HCT116 (cell line): ENCODE measurements around the gene LY6G6D. TPM values are rescaled to one million over a fixed set of nuclear protein-coding genes. Genes with fewer than 3 reads are reported as not detected.

ENCODE experiments used
- ATAC-seq: fragments of 200-7000 bp; cut with Tn5 transposase; 2 replicates; pipeline ENCODE4 v1.9.1; 2020; ENCODE audit warnings: mild to moderate bottlenecking, moderate library complexity
- BruUV-seq: library from RNA; stranded (reverse); fragments of 400-500 nt; replicated peaks from 2 replicates; lab custom pipeline; 2021; lab: Mats Ljungman, UMichigan
- CTCF ChIA-PET: fragments of 300-600 bp; sonication (Branson Sonifier 250); formaldehyde crosslinking; loops from one replicate; lab custom pipeline; 2021; ENCODE audit warnings: antibody characterized with exemption; lab: Charles Lee
- POLR2A ChIA-PET: fragments of 300-600, 350-600 bp; sonication (Branson Sonifier 250); formaldehyde crosslinking; loops from one replicate; lab custom pipeline; 2021; ENCODE audit warnings: antibody characterized with exemption; lab: Charles Lee
- RAD21 ChIA-PET, 2 experiments: fragments of 300-600 bp; sonication (Branson Sonifier 250); formaldehyde crosslinking; loops; one replicate each; lab custom pipeline; 2023; ENCODE audit warnings: low total read pairs in 2 of 2; ENCODE audit not compliant: uncharacterized antibody in 2 of 2, unreplicated experiment in 2 of 2, low non-redundant PET in 1 of 2; lab: Charles Lee
- DNase-seq: peaks from one replicate; pipeline ENCODE4 v3.0.0-alpha.2; 2010; ENCODE audit warnings: low read depth, low spot score
- H2AFZ ChIP-seq: fragments of 200-600 bp; shearing (Covaris generic), sonication (generic); 2 replicates; pipeline ENCODE4 v1.6.1; 2017; ENCODE audit warnings: low read depth, mixed run types, mixed read lengths, antibody characterized with exemption, low read length; ENCODE audit not compliant: poor library complexity, severe bottlenecking
- H3K27ac ChIP-seq: 2 replicates; pipeline ENCODE4 v1.5.1; 2012; ENCODE audit warnings: low read depth, low read length
- H3K27me3 ChIP-seq: fragments of 200-600 bp; sonication (generic); 2 replicates; pipeline ENCODE4 v1.6.1; 2016; ENCODE audit warnings: mixed run types, low read length, mixed read lengths; ENCODE audit not compliant: insufficient read depth
- H3K36me3 ChIP-seq, 2 experiments: fragments of 200-500 bp in 1 of 2; fragments of 200-600 bp in 1 of 2; sonication (Bioruptor generic) in 1 of 2; sonication (generic) in 1 of 2; 2 replicates each; pipeline versions ENCODE4 v1.5.1 to v1.6.1; 2014 to 2016; ENCODE audit warnings: low read length in 2 of 2, inconsistent platforms in 1 of 2, mixed read lengths in 1 of 2, mixed run types in 1 of 2; ENCODE audit not compliant: insufficient read depth in 2 of 2, control insufficient read depth in 1 of 2
- H3K4me1 ChIP-seq, 2 experiments: fragments of 200-600 bp in 1 of 2; sonication (generic) in 1 of 2; 2 replicates each; pipeline versions ENCODE4 v1.5.1 to v1.6.1; 2012 to 2017; ENCODE audit warnings: low read length in 2 of 2, inconsistent platforms in 1 of 2, mild to moderate bottlenecking in 1 of 2, mixed read lengths in 1 of 2, mixed run types in 1 of 2, moderate library complexity in 1 of 2; ENCODE audit not compliant: insufficient read depth in 2 of 2, control insufficient read depth in 1 of 2
- H3K4me2 ChIP-seq: fragments of 200-600 bp; sonication (generic); 2 replicates; pipeline ENCODE4 v1.6.1; 2017; ENCODE audit warnings: mixed run types, low read length, mixed read lengths
- H3K4me3 ChIP-seq, 2 experiments: fragments of 200-600 bp in 1 of 2; sonication (generic) in 1 of 2; replicated peaks in 1 of 2; 2 replicates each; pipeline ENCODE4 v1.5.1; 2011 to 2016; ENCODE audit warnings: low read length in 2 of 2, control low read depth in 1 of 2, low read depth in 1 of 2, mild to moderate bottlenecking in 1 of 2, mixed read lengths in 1 of 2, mixed run types in 1 of 2
- H3K79me2 ChIP-seq: fragments of 200-600 bp; sonication (generic); 2 replicates; pipeline ENCODE4 v1.6.1; 2017; ENCODE audit warnings: mild to moderate bottlenecking, mixed run types, low read length, moderate library complexity, mixed read lengths; ENCODE audit not compliant: insufficient read depth
- H3K9ac ChIP-seq: fragments of 200-600 bp; sonication (generic); 2 replicates; pipeline ENCODE4 v1.6.1; 2016; ENCODE audit warnings: low read length, mixed read lengths
- H3K9me2 ChIP-seq: fragments of 200-600 bp; sonication (generic), shearing (Covaris generic); 2 replicates; pipeline ENCODE4 v1.6.1; 2017; ENCODE audit warnings: mixed run types, mild to moderate bottlenecking, moderate library complexity; ENCODE audit not compliant: insufficient read depth
- H3K9me3 ChIP-seq, 2 experiments: fragments of 200-500 bp in 1 of 2; fragments of 200-600 bp in 1 of 2; sonication (Bioruptor generic) in 1 of 2; sonication (generic) in 1 of 2; 2 replicates each; pipeline ENCODE4 v1.6.1; 2014 to 2017; ENCODE audit warnings: low read length in 2 of 2, mixed read lengths in 2 of 2, inconsistent platforms in 1 of 2, low read depth in 1 of 2, mild to moderate bottlenecking in 1 of 2, mixed run types in 1 of 2, moderate library complexity in 1 of 2; ENCODE audit not compliant: control insufficient read depth in 1 of 2, insufficient read depth in 1 of 2
- H4K20me1 ChIP-seq: fragments of 200-600 bp; sonication (generic), shearing (Covaris generic); 2 replicates; pipeline ENCODE4 v1.6.1; 2017; ENCODE audit warnings: mixed run types, mild to moderate bottlenecking, moderate library complexity; ENCODE audit not compliant: insufficient read depth
- CBX3 ChIP-seq: IDR thresholded peaks from 2 replicates; pipeline ENCODE4 v1.6.1; 2012; ENCODE audit warnings: low read depth
- CEBPB ChIP-seq: IDR thresholded peaks from 2 replicates; pipeline ENCODE4 v1.6.1; 2012; ENCODE audit warnings: low read depth
- FOSL1 ChIP-seq: IDR thresholded peaks from 2 replicates; pipeline ENCODE4 v1.6.1; 2012; ENCODE audit warnings: low read depth
- JUND ChIP-seq: IDR thresholded peaks from 2 replicates; pipeline ENCODE4 v1.6.1; 2012
- POLR2A ChIP-seq: IDR thresholded peaks from 2 replicates; pipeline ENCODE4 v1.7.0; 2011; ENCODE audit warnings: borderline replicate concordance; ENCODE audit not compliant: insufficient read depth, insufficient read length; ENCODE audit errors: extremely low read depth
- SIN3A ChIP-seq: IDR thresholded peaks from 2 replicates; pipeline ENCODE4 v1.6.1; 2012; ENCODE audit warnings: low read depth
- TCF7L2 ChIP-seq: IDR thresholded peaks from 2 replicates; pipeline ENCODE4 v1.7.0; 2011; ENCODE audit warnings: borderline replicate concordance, inconsistent platforms; ENCODE audit not compliant: insufficient read depth, insufficient read length; ENCODE audit errors: extremely low read depth
- YY1 ChIP-seq: IDR thresholded peaks from 2 replicates; pipeline ENCODE4 v1.6.1; 2011; ENCODE audit warnings: low read length, low read depth, moderate library complexity, mild to moderate bottlenecking; ENCODE audit not compliant: insufficient replicate concordance; ENCODE audit errors: extremely low read depth
- ZFX ChIP-seq: fragments of 450-650 bp; IDR thresholded peaks from 2 replicates; pipeline ENCODE4 v1.6.1; 2017
- intact Hi-C: fragments of 100-400 bp; cut with micrococcal nuclease; formaldehyde crosslinking; loops from 2 replicates; pipeline ENCODE4 v1.10.0; 2022
- total RNA-seq: library from RNA; stranded (reverse); gene quantifications from one replicate; pipeline ENCODE4 v1.2.1, GENCODE V29; 2021; ENCODE audit not compliant: unreplicated experiment
- TF ChIP-seq, protein P1 (sequence below), 3 experiments: fragments of 200-600 bp in 1 of 3; sonication (generic) in 1 of 3; IDR thresholded peaks in 2 of 3; conservative IDR thresholded peaks in 1 of 3; 2 replicates each; pipeline ENCODE4 v1.5.1; 2012 to 2017; ENCODE audit warnings: low read depth in 2 of 3, low read length in 2 of 3, antibody characterized with exemption in 1 of 3, borderline replicate concordance in 1 of 3, control low read depth in 1 of 3, mild to moderate bottlenecking in 1 of 3, mixed read lengths in 1 of 3, mixed run types in 1 of 3, moderate library complexity in 1 of 3; ENCODE audit not compliant: insufficient read depth in 1 of 3
- TF ChIP-seq, protein P2 (sequence below): IDR thresholded peaks from 2 replicates; pipeline ENCODE4 v1.6.1; 2012; ENCODE audit warnings: low read depth
- TF ChIP-seq, protein P3 (sequence below): IDR thresholded peaks from 2 replicates; pipeline ENCODE4 v1.6.1; 2012

LY6G6D gene
- total RNA-seq, 1 experiment from 2014 or later = not detected

DNA sequence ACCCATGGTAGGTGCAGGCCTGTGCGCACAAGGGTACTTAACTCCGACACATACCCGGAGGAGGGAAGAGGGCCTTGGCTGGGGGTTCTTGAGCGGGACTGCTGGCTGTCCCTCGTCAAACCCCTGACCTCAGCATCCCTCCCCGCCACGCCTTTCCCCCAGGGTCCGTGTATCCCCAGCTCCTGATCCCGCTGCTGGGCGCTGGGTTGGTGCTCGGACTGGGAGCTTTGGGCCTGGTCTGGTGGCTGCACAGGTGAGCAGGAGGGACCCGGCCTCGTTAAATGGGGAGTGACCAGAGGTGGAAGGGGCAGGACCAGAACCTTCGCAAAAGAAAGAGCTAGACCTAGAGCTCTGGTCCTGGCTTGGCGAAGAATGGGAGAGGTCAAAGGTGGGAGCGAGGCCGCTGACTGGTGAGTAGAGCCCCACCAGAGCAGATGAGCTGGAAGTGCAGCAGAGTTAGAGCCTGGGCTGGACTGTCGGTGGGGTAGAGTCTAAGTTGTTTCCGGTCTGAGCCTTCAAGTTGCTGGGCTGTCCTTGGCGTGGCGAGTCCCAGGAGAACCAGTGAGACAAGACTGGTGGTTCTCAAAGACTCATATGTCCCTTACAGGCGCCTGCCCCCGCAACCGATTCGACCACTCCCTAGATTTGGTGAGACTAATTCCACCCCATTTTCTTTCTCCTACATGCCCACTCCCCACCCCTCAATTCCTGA lies 9.0 kb downstream of the LY6G6D start:
- no peak overlapping the region for H3K4me3 ChIP-seq
- ATAC-seq (no peak), DNase-seq (no peak)
- no peak overlapping the region for H3K4me2 ChIP-seq
- H3K36me3 ChIP-seq = 0 out of 4 replicates have a peak, but pooled peaks cover 0 to 3% of the 10 kb centered on the region in 2 experiments
- H3K79me2 ChIP-seq = no peaks in the 10 kb centered on the region
- H3K9me3 ChIP-seq = no peaks in the 10 kb centered on the region
- no peak overlapping the region for H2AFZ ChIP-seq
- H3K9ac ChIP-seq = no peak overlapping the region
- POLR2A ChIA-PET = no interaction called here
- CTCF ChIA-PET = no interaction called here
- H3K9me2 ChIP-seq = no peaks in the 10 kb centered on the region
- no peaks in the 10 kb centered on the region for H3K27me3 ChIP-seq
- intact Hi-C loops = no loop called here
- RAD21 ChIA-PET = no interaction called here
- H3K27ac ChIP-seq = no peak overlapping the region
- peaks cover 10 to 27% of the 10 kb centered on the region in 2 experiments for H3K4me1 ChIP-seq
- TF ChIP-seq FOSL1 (no peak), JUND (no peak), ZFX (no peak), SIN3A (no peak), TCF7L2 (no peak), CEBPB (no peak), YY1 (no peak), POLR2A (no peak), CBX3 (no peak)
- TF ChIP-seq, protein P1, sequence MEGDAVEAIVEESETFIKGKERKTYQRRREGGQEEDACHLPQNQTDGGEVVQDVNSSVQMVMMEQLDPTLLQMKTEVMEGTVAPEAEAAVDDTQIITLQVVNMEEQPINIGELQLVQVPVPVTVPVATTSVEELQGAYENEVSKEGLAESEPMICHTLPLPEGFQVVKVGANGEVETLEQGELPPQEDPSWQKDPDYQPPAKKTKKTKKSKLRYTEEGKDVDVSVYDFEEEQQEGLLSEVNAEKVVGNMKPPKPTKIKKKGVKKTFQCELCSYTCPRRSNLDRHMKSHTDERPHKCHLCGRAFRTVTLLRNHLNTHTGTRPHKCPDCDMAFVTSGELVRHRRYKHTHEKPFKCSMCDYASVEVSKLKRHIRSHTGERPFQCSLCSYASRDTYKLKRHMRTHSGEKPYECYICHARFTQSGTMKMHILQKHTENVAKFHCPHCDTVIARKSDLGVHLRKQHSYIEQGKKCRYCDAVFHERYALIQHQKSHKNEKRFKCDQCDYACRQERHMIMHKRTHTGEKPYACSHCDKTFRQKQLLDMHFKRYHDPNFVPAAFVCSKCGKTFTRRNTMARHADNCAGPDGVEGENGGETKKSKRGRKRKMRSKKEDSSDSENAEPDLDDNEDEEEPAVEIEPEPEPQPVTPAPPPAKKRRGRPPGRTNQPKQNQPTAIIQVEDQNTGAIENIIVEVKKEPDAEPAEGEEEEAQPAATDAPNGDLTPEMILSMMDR (IDR thresholded peaks at IDR 0.05 in 2 of 3, conservative IDR thresholded peaks at IDR 0.05 in 1 of 3; ENCODE audit: borderline replicate concordance in 1 of 3, insufficient read depth in 1 of 3, low read depth in 2 of 3, low read length in 2 of 3) = no peak
- TF ChIP-seq, protein P2, sequence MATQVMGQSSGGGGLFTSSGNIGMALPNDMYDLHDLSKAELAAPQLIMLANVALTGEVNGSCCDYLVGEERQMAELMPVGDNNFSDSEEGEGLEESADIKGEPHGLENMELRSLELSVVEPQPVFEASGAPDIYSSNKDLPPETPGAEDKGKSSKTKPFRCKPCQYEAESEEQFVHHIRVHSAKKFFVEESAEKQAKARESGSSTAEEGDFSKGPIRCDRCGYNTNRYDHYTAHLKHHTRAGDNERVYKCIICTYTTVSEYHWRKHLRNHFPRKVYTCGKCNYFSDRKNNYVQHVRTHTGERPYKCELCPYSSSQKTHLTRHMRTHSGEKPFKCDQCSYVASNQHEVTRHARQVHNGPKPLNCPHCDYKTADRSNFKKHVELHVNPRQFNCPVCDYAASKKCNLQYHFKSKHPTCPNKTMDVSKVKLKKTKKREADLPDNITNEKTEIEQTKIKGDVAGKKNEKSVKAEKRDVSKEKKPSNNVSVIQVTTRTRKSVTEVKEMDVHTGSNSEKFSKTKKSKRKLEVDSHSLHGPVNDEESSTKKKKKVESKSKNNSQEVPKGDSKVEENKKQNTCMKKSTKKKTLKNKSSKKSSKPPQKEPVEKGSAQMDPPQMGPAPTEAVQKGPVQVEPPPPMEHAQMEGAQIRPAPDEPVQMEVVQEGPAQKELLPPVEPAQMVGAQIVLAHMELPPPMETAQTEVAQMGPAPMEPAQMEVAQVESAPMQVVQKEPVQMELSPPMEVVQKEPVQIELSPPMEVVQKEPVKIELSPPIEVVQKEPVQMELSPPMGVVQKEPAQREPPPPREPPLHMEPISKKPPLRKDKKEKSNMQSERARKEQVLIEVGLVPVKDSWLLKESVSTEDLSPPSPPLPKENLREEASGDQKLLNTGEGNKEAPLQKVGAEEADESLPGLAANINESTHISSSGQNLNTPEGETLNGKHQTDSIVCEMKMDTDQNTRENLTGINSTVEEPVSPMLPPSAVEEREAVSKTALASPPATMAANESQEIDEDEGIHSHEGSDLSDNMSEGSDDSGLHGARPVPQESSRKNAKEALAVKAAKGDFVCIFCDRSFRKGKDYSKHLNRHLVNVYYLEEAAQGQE = no peak
- TF ChIP-seq, protein P3, sequence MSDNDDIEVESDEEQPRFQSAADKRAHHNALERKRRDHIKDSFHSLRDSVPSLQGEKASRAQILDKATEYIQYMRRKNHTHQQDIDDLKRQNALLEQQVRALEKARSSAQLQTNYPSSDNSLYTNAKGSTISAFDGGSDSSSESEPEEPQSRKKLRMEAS = no peak
- no TSS peak for BruUV-seq
- no peaks in the 10 kb centered on the region for H4K20me1 ChIP-seq
